ENCODE measurements around the gene GATAD2A.

DNA sequence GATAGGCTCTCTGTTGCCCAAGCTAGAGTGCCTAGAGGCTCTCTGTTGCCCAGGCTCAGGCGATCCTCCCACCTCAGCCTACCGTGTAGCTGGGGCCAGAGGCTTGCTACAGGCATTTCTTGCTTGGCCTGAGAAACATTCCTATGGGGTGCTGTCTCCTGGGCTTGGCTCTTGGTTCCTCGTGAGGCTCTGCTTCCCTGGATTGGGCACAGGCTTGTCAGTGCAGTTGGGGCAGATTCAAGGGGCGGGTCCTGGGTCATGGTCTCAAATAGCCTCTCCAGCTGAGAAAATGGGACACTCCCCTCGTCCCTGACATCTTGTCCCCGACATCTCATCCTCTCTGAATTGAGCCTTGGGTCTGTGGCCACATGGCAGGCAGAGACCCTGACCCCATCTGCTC is 105.0 kb downstream of the GATAD2A start:
- TF ChIP-seq, protein P1, sequence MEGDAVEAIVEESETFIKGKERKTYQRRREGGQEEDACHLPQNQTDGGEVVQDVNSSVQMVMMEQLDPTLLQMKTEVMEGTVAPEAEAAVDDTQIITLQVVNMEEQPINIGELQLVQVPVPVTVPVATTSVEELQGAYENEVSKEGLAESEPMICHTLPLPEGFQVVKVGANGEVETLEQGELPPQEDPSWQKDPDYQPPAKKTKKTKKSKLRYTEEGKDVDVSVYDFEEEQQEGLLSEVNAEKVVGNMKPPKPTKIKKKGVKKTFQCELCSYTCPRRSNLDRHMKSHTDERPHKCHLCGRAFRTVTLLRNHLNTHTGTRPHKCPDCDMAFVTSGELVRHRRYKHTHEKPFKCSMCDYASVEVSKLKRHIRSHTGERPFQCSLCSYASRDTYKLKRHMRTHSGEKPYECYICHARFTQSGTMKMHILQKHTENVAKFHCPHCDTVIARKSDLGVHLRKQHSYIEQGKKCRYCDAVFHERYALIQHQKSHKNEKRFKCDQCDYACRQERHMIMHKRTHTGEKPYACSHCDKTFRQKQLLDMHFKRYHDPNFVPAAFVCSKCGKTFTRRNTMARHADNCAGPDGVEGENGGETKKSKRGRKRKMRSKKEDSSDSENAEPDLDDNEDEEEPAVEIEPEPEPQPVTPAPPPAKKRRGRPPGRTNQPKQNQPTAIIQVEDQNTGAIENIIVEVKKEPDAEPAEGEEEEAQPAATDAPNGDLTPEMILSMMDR (IDR thresholded peaks at IDR 0.05; ENCODE audit: insufficient read depth, low read length) = no peak
- TF ChIP-seq, protein P2, sequence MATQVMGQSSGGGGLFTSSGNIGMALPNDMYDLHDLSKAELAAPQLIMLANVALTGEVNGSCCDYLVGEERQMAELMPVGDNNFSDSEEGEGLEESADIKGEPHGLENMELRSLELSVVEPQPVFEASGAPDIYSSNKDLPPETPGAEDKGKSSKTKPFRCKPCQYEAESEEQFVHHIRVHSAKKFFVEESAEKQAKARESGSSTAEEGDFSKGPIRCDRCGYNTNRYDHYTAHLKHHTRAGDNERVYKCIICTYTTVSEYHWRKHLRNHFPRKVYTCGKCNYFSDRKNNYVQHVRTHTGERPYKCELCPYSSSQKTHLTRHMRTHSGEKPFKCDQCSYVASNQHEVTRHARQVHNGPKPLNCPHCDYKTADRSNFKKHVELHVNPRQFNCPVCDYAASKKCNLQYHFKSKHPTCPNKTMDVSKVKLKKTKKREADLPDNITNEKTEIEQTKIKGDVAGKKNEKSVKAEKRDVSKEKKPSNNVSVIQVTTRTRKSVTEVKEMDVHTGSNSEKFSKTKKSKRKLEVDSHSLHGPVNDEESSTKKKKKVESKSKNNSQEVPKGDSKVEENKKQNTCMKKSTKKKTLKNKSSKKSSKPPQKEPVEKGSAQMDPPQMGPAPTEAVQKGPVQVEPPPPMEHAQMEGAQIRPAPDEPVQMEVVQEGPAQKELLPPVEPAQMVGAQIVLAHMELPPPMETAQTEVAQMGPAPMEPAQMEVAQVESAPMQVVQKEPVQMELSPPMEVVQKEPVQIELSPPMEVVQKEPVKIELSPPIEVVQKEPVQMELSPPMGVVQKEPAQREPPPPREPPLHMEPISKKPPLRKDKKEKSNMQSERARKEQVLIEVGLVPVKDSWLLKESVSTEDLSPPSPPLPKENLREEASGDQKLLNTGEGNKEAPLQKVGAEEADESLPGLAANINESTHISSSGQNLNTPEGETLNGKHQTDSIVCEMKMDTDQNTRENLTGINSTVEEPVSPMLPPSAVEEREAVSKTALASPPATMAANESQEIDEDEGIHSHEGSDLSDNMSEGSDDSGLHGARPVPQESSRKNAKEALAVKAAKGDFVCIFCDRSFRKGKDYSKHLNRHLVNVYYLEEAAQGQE (IDR thresholded peaks at IDR 0.05; ENCODE audit: insufficient replicate concordance, low read depth) = no peak
- TF ChIP-seq POLR2AphosphoS5 (IDR thresholded peaks at IDR 0.05; ENCODE audit: low read depth) = no peak
- TF ChIP-seq GABPA (IDR thresholded peaks at IDR 0.05; ENCODE audit: low read depth) = no peak
